Measurements from ENCODE around the gene ICAM4.

- TF ChIP-seq ZNF395 (CRISPR knock-in tag; IDR thresholded peaks at IDR 0.05): no peak
- peak; percentile 75; the same call in 1 of the 2 replicates for TF ChIP-seq NCOR1 (IDR thresholded peaks at IDR 0.05)
- no peak for TF ChIP-seq E2F3 (CRISPR knock-in tag; IDR thresholded peaks at IDR 0.05)
- TF ChIP-seq HDAC1 (IDR thresholded peaks at IDR 0.05): peak in 1 of 2 experiments; percentile 6; a peak in 2 of 4 replicates
- TF ChIP-seq CTCF (IDR thresholded peaks at IDR 0.05 in 2 of 3, conservative IDR thresholded peaks at IDR 0.05 in 1 of 3; ENCODE audit: insufficient read depth in 2 of 3, low read depth in 1 of 3, low read length in 3 of 3): no peak
- TF ChIP-seq TAF1 (IDR thresholded peaks at IDR 0.05; ENCODE audit: control insufficient read depth, extremely low read depth, insufficient read depth, low read length, severe bottlenecking): no peak
- TF ChIP-seq RFX5 (IDR thresholded peaks at IDR 0.05; ENCODE audit: low read depth, low read length): no peak
- TF ChIP-seq POLR3A (IDR thresholded peaks at IDR 0.05; ENCODE audit: borderline replicate concordance, extremely low read depth, insufficient read depth, insufficient read length): no peak
- no peak for TF ChIP-seq TFAM (CRISPR knock-in tag; conservative IDR thresholded peaks at IDR 0.05)
- 0 out of 2 replicates have a peak, but pooled peaks have one; percentile 14 for TF ChIP-seq MECOM (CRISPR knock-in tag; IDR thresholded peaks at IDR 0.05)
- no peak for TF ChIP-seq ZNF785 (CRISPR knock-in tag; IDR thresholded peaks at IDR 0.05)
- TF ChIP-seq STAT5A (IDR thresholded peaks at IDR 0.05; ENCODE audit: borderline replicate concordance, low read length): no peak; the same call in 1 of the 2 replicates
- no peak for TF ChIP-seq AFF4 (CRISPR knock-in tag; IDR thresholded peaks at IDR 0.05)
- no peak for TF ChIP-seq ZNF212 (CRISPR knock-in tag; IDR thresholded peaks at IDR 0.05)
Observed at GRCh38 chr19:10333758-10334587, 47.2 kb downstream of the ICAM4 start.
